Psoas muscle (tissue), 8 donors: ENCODE measurements around the gene POT1. TPM values are rescaled to one million over a fixed set of nuclear protein-coding genes. Genes with fewer than 3 reads are reported as not detected.

Experiments
- ATAC-seq, 4 donors: fragments of 200-7000 bp; cut with Tn5 transposase; one replicate each; pipeline ENCODE4 v1.9.1; 2020; ENCODE audit warnings: moderate library complexity in 3 of 4, mild to moderate bottlenecking in 2 of 4
- DNase-seq, 2 donors: peaks; one replicate each; pipeline ENCODE4 v3.0.0-alpha.2; 2020
- H3K27ac ChIP-seq: fragments of 200-600 bp; one replicate; pipeline ENCODE4 v1.8.0; 2022
- H3K27me3 ChIP-seq, 3 donors: fragments of 200-600 bp in 1 of 3; one replicate each; pipeline versions ENCODE4 v1.6.1 to v1.8.0; 2013 to 2022; ENCODE audit warnings: low read length in 2 of 3, mild to moderate bottlenecking in 2 of 3, moderate library complexity in 1 of 3; ENCODE audit not compliant: insufficient read depth in 3 of 3
- H3K36me3 ChIP-seq, 2 donors: fragments of 200-600 bp in 1 of 2; one replicate each; pipeline versions ENCODE4 v1.6.1 to v1.8.0; 2013 to 2022; ENCODE audit warnings: low read depth in 1 of 2, mild to moderate bottlenecking in 1 of 2, moderate library complexity in 1 of 2; ENCODE audit not compliant: insufficient read depth in 1 of 2
- H3K4me1 ChIP-seq: fragments of 200-600 bp; one replicate; pipeline ENCODE4 v1.8.0; 2022
- H3K4me3 ChIP-seq: fragments of 200-600 bp; one replicate; pipeline ENCODE4 v1.8.0; 2022; ENCODE audit warnings: mild to moderate bottlenecking
- H3K9me3 ChIP-seq: fragments of 200-600 bp; one replicate; pipeline ENCODE4 v1.8.0; 2022
- CTCF ChIP-seq: fragments of 200-600 bp; IDR thresholded peaks from one replicate; pipeline ENCODE4 v1.8.0; 2022; ENCODE audit warnings: antibody characterized with exemption
- WGBS, 3 donors: extraction: QIAGEN DNeasy Blood & Tissue Kit; methylation state at CpG; one replicate each; pipeline versions ENCODE4 v1.1.6 to v1.1.7; 2013; 5-methylcytosine and 5-hydroxymethylcytosine counted together
- intact Hi-C, 2 donors: fragments of 100-400 bp; cut with DNase I; formaldehyde crosslinking; loops; one replicate each; pipeline versions ENCODE4 v1.11.0 to v1.14.2; 2022
- polyA plus RNA-seq, 3 donors: library from polyadenylated mRNA; stranded (reverse); fragments of 200-250 nt; gene quantifications; one replicate each; pipeline ENCODE4 v1.2.3, GENCODE V29; 2013
- total RNA-seq, 4 donors: library from RNA; stranded (reverse); fragmentation: NEBNext Ultra II Directional in 2 of 4; extraction: Animal tissue kit (Norgen Biotek cat#: 25700) in 2 of 4; gene quantifications; one replicate each; pipeline versions ENCODE4 v1.2.1 to v1.2.4, GENCODE V29; 2021 to 2023
- donor health status: healthy with polysubstance abuse.
- donor health status: DM: no; HTN: no; CAD: no; lungs with moderate emphysema.
- donor health status: Bipolar disorder and iron deficiency.
- donor health status: healthy.
- donor health status: DM: yes; HTN: yes; CAD: no.
- donor health status: DM: no; HTN: no; CAD: no.
- donor health status: DM: no; HTN: no; CAD: no.
- donor health status: DM: yes; HTN: yes; CAD: no.

The POT1 gene
- total and polyA plus RNA-seq, 7 donors = 4.1 to 9.1 (median 6.5) TPM

GRCh38 chr7:124780056-124780455, 149.6 kb downstream of the POT1 start:
- H3K36me3 ChIP-seq = no peaks in the 10 kb centered on the region
- ATAC-seq (no peak), DNase-seq (no peak)
- H3K4me1 ChIP-seq = no peaks in the 10 kb centered on the region
- no peak overlapping the region for H3K27ac ChIP-seq
- H3K27me3 ChIP-seq = no peaks in the 10 kb centered on the region
- intact Hi-C loops = loop anchor here (5.0 to 10.0 kb wide), 3 partner anchors 105 to 628 kb away; no protein-coding TSS in a partner anchor
- no peak for TF ChIP-seq CTCF
- H3K4me3 ChIP-seq = no peak overlapping the region
- no peaks in the 10 kb centered on the region for H3K9me3 ChIP-seq

- H3K36me3 ChIP-seq = no peaks in the 10 kb centered on the region
- no peaks in the 10 kb centered on the region for H3K27me3 ChIP-seq
- intact Hi-C loops = loop anchor here (5.0 to 10.0 kb wide), 3 partner anchors 105 to 627 kb away; no protein-coding TSS in a partner anchor
- no peak for TF ChIP-seq CTCF
- no peaks in the 10 kb centered on the region for H3K9me3 ChIP-seq
- no peak overlapping the region for H3K27ac ChIP-seq
- no peak for DNase-seq
- ATAC-seq = no peak
- no peak overlapping the region for H3K4me3 ChIP-seq
- no peaks in the 10 kb centered on the region for H3K4me1 ChIP-seq
Measured at GRCh38 chr7:124779620-124780019, 150.0 kb downstream of the POT1 start.

GRCh38 chr7:124779194-124779593, 150.4 kb downstream of the POT1 start:
- Histone ChIP-seq H3K27ac (no peak overlapping the region), H3K9me3 (no peaks in the 10 kb centered on the region), H3K36me3 (no peaks in the 10 kb centered on the region), H3K27me3 (no peaks in the 10 kb centered on the region), H3K4me3 (no peak overlapping the region), H3K4me1 (no peaks in the 10 kb centered on the region)
- 43 to 69% (median 51%) methylated on average over 3 of the region's 3 CpGs for WGBS, 3 donors
- DNase-seq (no peak), ATAC-seq (no peak)
- TF ChIP-seq CTCF = no peak
- intact Hi-C loops = no loop called here

GRCh38 chr7:124777268-124777667, 152.4 kb downstream of the POT1 start:
- no peaks in the 10 kb centered on the region for H3K4me1 ChIP-seq
- no peaks in the 10 kb centered on the region for H3K27me3 ChIP-seq
- no peaks in the 10 kb centered on the region for H3K9me3 ChIP-seq
- H3K27ac ChIP-seq = no peak overlapping the region
- no peak overlapping the region for H3K4me3 ChIP-seq
- TF ChIP-seq CTCF = no peak
- no peaks in the 10 kb centered on the region for H3K36me3 ChIP-seq
- ATAC-seq (no peak), DNase-seq (no peak)
- WGBS, 3 donors = 82 to 87% (median 87%) methylated on average over 2 of the region's 2 CpGs
- intact Hi-C loops = no loop called here

- 57 to 64% (median 61%) methylated on average over 2 of the region's 2 CpGs for WGBS, 3 donors
- H3K4me1 ChIP-seq = no peaks in the 10 kb centered on the region
- H3K4me3 ChIP-seq = no peak overlapping the region
- no peaks in the 10 kb centered on the region for H3K9me3 ChIP-seq
- no peaks in the 10 kb centered on the region for H3K27me3 ChIP-seq
- H3K27ac ChIP-seq = no peak overlapping the region
- intact Hi-C loops = no loop called here
- H3K36me3 ChIP-seq = no peaks in the 10 kb centered on the region
- TF ChIP-seq CTCF = no peak
- ATAC-seq (no peak), DNase-seq (no peak)
Measured at GRCh38 chr7:124776153-124776552, 153.5 kb downstream of the POT1 start.
